Superior temporal gyrus (tissue), 1 donor: ENCODE results near the gene OLFM2.
"Not testable (repeated sequence)": the region's sequence is repeated elsewhere in the genome, so short reads cannot be mapped to it uniquely, and the experiment has no call there.

Experiments used
- DNase-seq: peaks from one replicate; pipeline ENCODE4 v3.0.0-alpha.2; 2016; ENCODE audit errors: extremely low spot score

OLFM2 gene

DNA sequence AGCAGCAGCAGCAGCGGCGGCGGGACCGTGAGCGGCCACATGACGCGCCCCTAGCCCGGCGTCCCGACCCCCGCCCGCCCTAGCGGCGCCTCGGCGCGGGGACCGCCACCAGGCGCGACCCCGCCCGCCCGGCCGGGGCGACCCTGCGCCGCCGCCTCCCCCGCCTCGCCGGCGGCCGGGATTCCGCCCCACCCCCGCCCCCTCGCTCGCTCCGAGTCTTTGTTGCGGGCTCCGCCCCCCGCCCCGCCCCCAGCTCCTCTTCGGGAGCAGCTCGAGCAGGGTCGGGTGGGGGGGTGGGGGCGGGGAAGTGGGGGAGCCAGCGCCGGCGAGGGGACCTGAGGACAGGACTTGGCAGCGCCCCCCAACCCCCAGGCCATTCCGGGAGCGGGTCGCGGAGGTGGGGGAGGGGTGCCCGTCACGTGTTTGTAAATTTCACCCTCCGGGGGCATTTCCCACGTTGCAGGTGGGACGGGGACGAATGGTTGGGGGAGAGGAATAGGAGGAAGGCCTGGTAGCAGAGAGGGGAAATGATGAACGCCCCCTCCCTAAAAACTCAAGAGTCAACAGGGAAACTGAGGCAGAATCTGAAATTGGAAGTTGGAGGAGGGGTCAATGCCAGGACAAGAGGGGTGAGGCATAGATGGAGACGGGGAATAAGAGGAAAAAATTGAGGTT lies at the start of gene OLFM2:
TSS of gene OLFM2 (minus strand) at position 190 of the 675 bp plus-strand sequence. CDS start at position 41, 149 bp downstream.
- DNase-seq = no peak

DNA sequence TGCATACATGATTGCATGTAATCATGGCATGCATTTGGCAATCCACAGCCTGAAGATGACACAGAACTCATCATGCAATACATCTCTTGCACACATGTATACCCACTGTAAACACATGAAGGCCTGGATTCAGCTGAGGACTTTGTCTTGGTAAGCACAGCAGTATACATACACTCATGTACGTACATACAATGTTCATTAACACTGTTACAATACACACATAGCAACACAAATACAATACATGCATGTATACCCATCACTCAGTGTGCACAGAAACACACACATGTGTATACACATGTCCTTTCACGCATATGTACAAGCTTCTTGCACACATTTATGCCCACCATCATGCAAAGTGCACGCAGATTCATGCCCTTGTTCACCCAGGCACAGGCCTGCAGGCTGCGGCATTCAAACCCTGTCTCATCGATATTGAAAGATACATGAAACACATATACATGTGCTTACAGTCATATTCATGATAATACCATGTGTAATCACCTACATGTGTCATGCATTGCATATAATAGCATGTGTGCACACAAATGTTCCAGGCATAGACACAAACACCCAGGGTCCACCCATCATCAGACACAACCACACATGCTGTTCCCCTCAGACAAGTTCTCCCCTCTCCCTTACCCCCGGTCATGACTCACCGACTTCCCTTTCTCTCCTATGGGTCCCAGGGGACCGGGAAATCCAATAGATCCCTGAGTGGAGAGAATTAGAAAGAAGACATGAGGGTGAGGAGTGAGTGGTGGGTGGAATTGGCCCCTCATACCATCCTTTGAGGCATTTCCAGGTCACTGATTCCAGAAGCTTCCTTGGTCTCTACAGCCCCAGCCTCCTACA lies 45.3 kb upstream of the OLFM2 start:
- no peak for DNase-seq

GRCh38 chr19:9972103-9972502 lies 35.8 kb upstream of the OLFM2 start:
- no peak for DNase-seq

DNA sequence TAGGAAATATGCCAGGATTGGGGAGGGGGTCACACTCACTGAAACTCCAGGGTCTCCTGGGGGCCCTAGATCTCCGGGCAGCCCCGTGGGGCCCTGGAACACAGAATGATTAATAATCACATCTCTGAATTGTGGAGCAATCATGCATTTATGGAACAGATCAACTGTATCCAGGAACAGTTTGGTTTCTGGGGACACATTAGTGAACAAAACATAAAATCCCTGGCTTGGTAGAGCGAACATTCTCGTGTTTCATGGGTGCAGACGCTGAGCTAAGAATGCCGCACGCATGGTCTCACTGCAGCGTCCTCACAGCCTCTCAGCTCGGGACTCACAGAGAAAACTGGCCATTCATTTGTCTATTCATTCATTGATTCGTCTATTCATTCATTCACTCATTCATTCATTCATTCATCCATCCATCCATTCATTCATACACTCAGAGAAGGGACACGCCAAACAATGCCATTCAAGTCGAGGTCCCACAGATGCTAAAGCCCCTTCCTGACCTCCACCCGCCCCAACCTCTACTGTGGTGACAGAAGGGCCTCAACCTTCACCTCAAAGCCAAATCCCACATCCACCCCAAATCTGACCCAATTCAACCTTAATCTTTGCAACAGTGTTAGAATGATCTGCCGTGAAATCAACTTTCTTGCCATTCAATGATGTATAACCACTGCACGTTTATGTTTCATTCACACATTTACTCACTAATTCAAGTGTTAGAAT lies 35.0 kb upstream of the OLFM2 start:
- DNase-seq = no peak

DNA sequence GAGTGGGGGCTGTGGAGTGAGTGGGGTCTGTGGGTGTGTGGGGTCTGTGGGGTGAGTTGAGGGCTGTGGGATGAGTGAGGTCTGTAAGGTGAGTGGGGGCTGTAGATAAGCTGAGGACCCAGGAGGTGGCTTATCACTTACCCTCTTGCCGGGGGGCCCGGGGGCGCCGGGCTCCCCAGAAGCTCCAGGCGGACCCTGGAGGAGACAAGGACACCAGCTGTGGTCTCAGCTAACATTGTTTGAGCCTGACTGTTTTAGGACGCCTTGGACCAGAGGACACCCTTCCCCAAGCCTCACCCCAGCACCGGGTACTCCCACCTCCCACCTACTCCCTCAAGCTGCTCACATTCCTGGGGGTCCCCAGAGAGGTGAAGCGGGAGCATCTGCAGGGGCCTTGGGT lies 34.2 kb upstream of the OLFM2 start:
- DNase-seq = no peak

DNA sequence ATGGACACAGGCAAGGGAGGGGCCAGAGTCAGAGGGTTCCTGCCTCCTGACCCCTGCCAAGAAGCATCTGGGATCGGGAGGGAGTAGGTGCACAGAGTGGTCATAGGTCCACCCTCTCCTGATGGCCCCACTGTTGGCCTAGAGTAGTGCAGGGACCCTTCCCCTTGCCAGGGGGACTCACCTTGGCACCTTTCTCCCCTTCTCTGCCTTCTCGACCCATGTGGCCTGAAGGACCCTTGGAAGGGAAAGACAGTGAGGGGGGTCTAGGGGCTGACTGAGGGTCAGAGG lies 33.3 kb upstream of the OLFM2 start:
- no peak for DNase-seq

DNA sequence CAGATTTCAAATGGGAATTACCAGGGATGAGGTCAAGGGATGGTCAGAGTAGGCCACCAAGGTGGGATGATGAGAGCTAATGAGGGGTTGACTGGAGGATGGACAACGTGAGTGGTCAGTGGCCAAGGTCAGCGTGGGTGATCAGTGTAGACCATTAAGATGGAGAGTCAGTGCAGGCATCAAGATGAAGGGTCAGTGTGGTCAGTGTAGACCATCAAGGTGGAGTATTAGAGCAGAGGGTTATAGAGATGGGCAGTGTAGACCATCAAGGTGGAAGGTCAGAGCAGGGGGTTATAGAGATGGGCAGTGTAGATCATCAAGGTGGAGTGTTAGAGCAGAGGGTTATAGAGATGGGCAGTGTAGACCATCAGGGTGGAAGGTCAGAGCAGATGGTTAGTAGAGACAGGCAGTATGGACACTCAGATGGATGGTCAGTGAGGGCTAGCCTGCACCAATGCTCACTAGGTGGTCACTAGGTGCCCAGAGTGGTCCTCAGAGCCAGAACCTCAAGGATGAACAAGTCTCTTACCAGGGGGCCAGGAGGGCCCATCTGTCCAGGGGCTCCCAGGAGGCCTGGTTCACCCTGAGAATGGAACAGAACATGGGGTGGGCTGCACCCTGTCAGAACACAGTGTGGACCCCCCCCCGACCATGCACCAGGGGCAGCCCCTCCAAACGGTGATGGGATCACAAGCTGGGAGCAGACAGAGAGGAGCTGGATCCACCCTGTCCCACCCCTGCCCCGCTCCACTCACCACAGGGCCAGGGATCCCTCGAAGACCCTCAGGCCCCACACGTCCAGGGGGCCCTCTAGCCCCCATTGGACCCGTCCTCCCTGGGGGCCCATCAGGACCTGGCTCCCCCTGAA lies 32.7 kb upstream of the OLFM2 start:
- DNase-seq = no peak

DNA sequence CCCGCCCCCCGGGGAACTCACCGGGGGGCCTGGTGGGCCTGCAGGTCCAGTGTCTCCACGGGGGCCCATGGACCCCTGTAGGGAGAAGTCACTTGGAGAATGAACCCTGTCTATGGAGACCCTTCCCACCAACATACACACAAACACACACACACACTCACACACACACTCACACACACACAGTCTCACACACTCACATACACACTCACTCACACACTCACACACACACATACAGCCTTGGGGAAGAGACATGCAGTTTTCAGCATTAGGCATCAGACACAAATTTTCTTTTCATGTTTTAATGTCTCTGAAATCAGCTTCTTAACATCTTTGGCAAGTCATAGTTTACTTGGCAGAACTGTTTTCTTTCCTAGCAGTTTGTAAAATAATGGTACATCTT lies 31.0 kb upstream of the OLFM2 start:
- DNase-seq = no peak

- no peak for DNase-seq
Measured at GRCh38 chr19:9966448-9966847, 30.1 kb upstream of the OLFM2 start.

- DNase-seq = no peak
Measured at GRCh38 chr19:9966024-9966423, 29.7 kb upstream of the OLFM2 start.

DNA sequence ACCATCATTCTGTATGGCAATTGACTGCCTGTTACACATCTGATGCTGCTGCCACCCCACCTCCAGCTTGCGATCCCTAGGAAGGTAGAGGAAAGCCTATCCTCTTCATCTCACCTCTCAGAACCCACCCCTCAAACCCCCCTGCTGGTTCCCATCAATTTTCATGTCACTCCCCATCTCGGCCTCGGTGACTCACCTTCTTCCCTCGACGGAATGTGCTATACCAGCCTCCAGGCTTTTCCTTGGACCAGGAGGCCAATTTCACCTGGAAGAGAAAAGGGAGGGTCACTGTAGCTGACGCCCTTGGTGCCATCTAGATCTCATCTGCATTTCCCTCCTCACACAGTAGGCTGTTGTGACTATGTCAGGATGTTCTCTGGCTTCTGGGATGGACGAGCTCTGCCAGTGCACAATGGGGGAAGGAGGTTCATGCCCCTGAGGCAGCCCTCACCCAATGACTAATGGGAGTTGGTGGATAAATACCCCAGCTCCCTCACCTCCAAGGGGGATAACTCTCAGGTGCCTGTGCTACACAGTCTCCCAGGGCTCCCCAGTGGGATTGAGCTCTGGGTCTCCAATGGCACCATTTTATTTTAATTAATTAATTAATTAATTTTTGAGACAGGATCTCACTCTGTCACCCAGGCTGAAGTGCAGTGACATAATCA lies 26.4 kb upstream of the OLFM2 start:
- no peak for DNase-seq

GRCh38 chr19:9961103-9961502 lies 24.8 kb upstream of the OLFM2 start:
- DNase-seq = no peak

GRCh38 chr19:9958379-9958821 lies 22.1 kb upstream of the OLFM2 start:
- DNase-seq = no peak

DNA sequence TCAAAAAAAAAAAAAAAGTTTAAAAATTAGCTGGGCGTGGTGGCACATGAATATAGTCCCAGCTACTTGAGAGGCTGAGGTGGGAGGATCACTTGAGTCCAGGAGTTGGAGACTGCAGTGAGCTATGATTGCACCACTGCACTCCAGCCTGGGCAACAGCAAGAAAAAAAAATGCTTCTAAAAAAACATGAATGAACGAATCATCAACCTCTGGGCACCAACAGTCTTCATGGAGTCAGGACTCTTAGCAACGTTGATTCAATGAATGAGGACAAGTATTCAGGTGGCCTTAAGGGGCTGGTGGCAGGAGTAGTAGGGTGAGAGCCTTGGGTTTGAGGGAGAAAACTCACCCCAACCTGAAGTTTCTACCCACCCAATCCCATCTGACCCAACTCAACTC lies 20.6 kb upstream of the OLFM2 start:
- DNase-seq = no peak

DNA sequence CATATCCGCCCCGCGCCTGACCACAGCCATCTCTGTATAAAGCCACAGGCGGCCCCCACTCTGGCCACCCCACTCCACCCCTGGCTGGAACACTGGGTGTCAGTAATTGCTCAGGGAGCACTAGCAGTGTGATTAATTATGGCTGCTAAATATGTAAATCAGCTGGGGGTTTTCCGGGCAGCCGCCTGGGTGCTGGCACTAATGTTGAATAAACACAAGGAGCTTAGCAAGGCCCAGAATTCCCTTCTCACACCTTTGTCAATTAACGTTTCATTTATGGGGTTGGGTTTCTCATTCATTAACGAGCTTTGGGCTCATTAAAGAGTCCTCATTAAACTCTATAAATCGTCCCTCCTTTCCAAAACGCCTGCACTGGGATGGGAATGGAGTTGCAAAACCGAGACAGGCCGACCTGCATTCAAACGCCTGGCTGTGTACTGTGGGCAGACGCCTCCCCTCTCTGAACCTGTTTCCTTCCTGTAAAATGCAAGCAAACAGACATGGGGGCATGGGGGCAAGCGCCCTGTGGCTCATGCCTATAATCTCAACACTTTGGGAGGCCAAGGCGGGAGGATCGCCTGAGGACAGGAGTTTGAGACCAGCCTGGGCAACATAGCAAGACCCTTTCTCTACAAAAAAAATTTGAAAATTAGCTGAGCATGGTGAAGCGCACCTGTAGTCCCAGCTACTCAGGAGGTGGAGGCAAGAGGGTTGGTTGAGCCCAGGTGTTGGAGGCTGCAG lies 17.7 kb upstream of the OLFM2 start:
- peak; percentile 29 for DNase-seq

GRCh38 chr19:9952276-9952675 lies 16.0 kb upstream of the OLFM2 start:
- peak; percentile 16 for DNase-seq

GRCh38 chr19:9947441-9947840 lies 11.1 kb upstream of the OLFM2 start:
- DNase-seq = no peak

GRCh38 chr19:9946528-9947125 lies 10.3 kb upstream of the OLFM2 start:
- DNase-seq = not testable (repeated sequence)

DNA sequence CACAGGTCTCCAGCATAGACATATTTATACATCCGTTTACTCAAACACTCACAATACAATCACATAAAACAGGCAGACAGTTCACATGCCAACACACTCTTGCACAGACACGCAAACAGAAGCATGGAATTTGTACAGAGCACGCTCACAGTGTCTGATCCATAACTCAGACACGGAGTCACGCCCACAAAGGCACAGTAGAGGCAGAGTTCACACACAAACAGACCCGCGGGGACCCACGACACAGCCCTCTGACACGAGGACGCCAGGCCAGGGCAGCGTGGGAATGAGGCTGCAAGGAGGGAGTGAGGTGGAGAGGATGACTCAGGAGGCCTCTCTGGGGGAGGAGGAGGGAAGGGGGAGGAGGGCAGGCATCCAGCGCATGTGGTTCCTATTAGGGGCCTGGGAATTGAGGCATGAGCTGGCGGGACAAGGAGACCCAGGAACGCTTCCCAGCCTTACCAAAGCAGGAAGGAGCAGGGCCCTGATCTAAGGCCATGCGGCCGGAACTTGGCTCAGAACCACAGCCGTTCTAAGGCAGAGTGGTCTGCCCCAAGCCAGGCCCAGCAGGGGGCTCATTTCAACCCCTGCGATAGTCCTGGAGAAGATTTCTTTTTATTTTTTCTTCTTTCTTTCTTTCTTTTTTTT lies 9.1 kb upstream of the OLFM2 start:
- DNase-seq = peak; percentile 31

- no peak for DNase-seq
Measured at GRCh38 chr19:9943744-9944143, 7.4 kb upstream of the OLFM2 start.
